Endothelial cell (in vitro differentiated cells): ENCODE measurements around the gene RNF10. TPM values are rescaled to one million over a fixed set of nuclear protein-coding genes. Genes with fewer than 3 reads are reported as not detected.

ENCODE experiments used
- DNase-seq: peaks from one replicate; pipeline ENCODE4 v3.0.0; 2021; ENCODE audit warnings: low spot score
- H3K27ac Mint-ChIP-seq: one replicate; pipeline ENCODE4 v1.8.0; 2021; ENCODE audit warnings: mixed read lengths, inconsistent platforms; ENCODE audit not compliant: unreplicated experiment
- H3K27me3 Mint-ChIP-seq: one replicate; pipeline ENCODE4 v1.8.0; 2021; ENCODE audit warnings: mild to moderate bottlenecking, moderate library complexity, mixed read lengths, inconsistent platforms; ENCODE audit not compliant: unreplicated experiment
- H3K36me3 Mint-ChIP-seq: one replicate; pipeline ENCODE4 v1.8.0; 2021; ENCODE audit warnings: mild to moderate bottlenecking, low read depth, mixed read lengths, inconsistent platforms; ENCODE audit not compliant: unreplicated experiment
- H3K4me1 Mint-ChIP-seq: one replicate; pipeline ENCODE4 v1.8.0; 2021; ENCODE audit warnings: mild to moderate bottlenecking, mixed read lengths, inconsistent platforms; ENCODE audit not compliant: unreplicated experiment
- H3K4me3 Mint-ChIP-seq: one replicate; pipeline ENCODE4 v1.8.0; 2021; ENCODE audit warnings: mild to moderate bottlenecking, mixed read lengths, inconsistent platforms; ENCODE audit not compliant: unreplicated experiment
- H3K9me3 Mint-ChIP-seq: one replicate; pipeline ENCODE4 v1.8.0; 2021; ENCODE audit warnings: mixed read lengths, inconsistent platforms; ENCODE audit not compliant: unreplicated experiment
- CTCF ChIP-seq: fragments of 200-600 bp; sonication (generic); IDR thresholded peaks from one replicate; pipeline ENCODE4 v1.5.0; 2021; ENCODE audit warnings: antibody characterized with exemption; ENCODE audit not compliant: unreplicated experiment
- total RNA-seq: library from RNA; stranded (reverse); fragmentation: NEBNext Ultra II Directional; extraction: Animal tissue kit (Norgen Biotek cat#: 25700); gene quantifications from one replicate; pipeline ENCODE4 v1.2.1, GENCODE V29; 2021; ENCODE audit not compliant: unreplicated experiment

RNF10 gene
- total RNA-seq, 1 donor from 2014 or later = 157 TPM

- Mint-ChIP-seq H3K4me1 (peaks cover 22% of the 10 kb centered on the region), H3K4me3 (peak overlapping the region; percentile 99), H3K27me3 (peaks cover 5% of the 10 kb centered on the region), H3K27ac (peak overlapping the region; percentile 70), H3K9me3 (no peaks in the 10 kb centered on the region), H3K36me3 (peaks cover 14% of the 10 kb centered on the region)
- peak; percentile 41 for DNase-seq
- TF ChIP-seq CTCF = no peak
Measured at GRCh38 chr12:120496413-120497340, 37.5 kb upstream of the RNF10 start.

- peaks cover 22% of the 10 kb centered on the region for H3K4me1 Mint-ChIP-seq
- peak overlapping the region; percentile 99 for H3K4me3 Mint-ChIP-seq
- H3K27ac Mint-ChIP-seq = peak overlapping the region; percentile 44
- no peak for TF ChIP-seq CTCF
- H3K9me3 Mint-ChIP-seq = no peaks in the 10 kb centered on the region
- no peak for DNase-seq
- H3K27me3 Mint-ChIP-seq = peaks cover 5% of the 10 kb centered on the region
- peaks cover 14% of the 10 kb centered on the region for H3K36me3 Mint-ChIP-seq
Measured at GRCh38 chr12:120497524-120498150, 36.5 kb upstream of the RNF10 start.

GRCh38 chr12:120498870-120499515 lies 35.2 kb upstream of the RNF10 start:
- no peak for TF ChIP-seq CTCF
- Mint-ChIP-seq H3K9me3 (no peaks in the 10 kb centered on the region), H3K4me1 (peaks cover 22% of the 10 kb centered on the region), H3K36me3 (peaks cover 19% of the 10 kb centered on the region), H3K27me3 (peaks cover 5% of the 10 kb centered on the region), H3K27ac (no peak overlapping the region), H3K4me3 (no peak overlapping the region)
- no peak for DNase-seq

GRCh38 chr12:120500581-120500980 lies 33.6 kb upstream of the RNF10 start:
- no peak for DNase-seq
- Mint-ChIP-seq H3K4me3 (no peak overlapping the region), H3K4me1 (peaks cover 17% of the 10 kb centered on the region), H3K36me3 (peaks cover 15% of the 10 kb centered on the region), H3K27ac (peak overlapping the region; percentile 32), H3K27me3 (no peaks in the 10 kb centered on the region), H3K9me3 (no peaks in the 10 kb centered on the region)
- no peak for TF ChIP-seq CTCF
